Gastrocnemius medialis (tissue), 4 donors: ENCODE measurements around the gene AARS2.
A peak's percentile ranks its signal among the peaks of the same experiment; 100 is the strongest.

Experiments used
- POLR2A ChIP-seq, 2 donors: fragments of 450-650 bp; IDR thresholded peaks; one replicate each; pipeline ENCODE4 v1.6.1; 2017; ENCODE audit warnings: antibody characterized with exemption in 2 of 2, mild to moderate bottlenecking in 2 of 2, moderate library complexity in 2 of 2
- TF ChIP-seq, protein P1 (sequence below), 5 experiments: fragments of 450-650 bp in 3 of 5; fragments of 200-600 bp in 2 of 5; sonication (generic) in 2 of 5; IDR thresholded peaks in 4 of 5; conservative IDR thresholded peaks in 1 of 5; 1 replicate in 4 of 5; 2 replicates in 1 of 5; pipeline ENCODE4 v1.5.1; 2016 to 2019; ENCODE audit warnings: antibody characterized with exemption in 5 of 5, mild to moderate bottlenecking in 3 of 5, moderate library complexity in 3 of 5

DNA sequence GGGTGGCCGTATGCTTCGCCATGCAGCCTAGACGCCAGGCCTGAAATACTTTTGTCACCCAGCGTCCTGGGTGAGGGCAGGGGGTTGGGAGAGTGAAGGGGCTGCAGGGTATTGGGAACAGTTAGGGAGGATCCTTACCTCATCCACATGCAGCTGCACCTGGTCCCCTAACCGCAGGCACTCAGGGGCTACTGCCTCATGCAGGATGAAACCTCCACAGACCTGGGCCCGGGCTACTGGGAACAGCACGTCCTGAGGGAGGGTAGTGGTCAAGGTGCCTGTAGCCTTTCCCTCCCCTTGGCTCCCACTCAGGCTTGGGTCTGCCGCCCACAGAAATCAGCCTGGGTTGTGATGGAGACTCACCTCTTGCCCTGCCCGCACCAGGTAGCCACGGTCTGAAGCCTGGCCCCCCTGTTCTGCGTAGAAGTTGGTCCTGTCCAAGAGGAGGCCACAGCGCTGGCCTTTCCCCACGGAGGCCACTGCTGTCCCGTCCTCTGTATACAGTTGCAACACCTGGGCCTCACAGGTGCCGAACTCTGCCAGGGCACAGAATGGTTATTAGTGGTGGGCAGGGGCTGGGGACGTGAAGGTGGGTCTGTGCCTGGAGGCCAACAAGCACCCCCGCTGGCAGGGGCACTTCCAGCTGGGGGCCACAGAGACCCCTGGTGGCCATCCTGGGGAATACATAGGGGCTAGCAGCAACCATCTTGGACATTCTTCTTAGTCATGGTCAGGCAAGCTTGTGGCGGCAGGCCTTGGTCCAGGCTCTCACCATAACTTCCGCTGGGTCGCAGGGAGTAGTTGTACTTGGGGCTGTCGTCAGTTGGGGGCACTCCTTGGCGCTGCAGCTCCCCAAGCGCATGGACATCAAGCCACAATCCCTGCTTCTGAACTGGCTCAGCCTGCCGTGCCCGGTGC lies 8.6 kb downstream of the AARS2 start:
- TF ChIP-seq, protein P1, sequence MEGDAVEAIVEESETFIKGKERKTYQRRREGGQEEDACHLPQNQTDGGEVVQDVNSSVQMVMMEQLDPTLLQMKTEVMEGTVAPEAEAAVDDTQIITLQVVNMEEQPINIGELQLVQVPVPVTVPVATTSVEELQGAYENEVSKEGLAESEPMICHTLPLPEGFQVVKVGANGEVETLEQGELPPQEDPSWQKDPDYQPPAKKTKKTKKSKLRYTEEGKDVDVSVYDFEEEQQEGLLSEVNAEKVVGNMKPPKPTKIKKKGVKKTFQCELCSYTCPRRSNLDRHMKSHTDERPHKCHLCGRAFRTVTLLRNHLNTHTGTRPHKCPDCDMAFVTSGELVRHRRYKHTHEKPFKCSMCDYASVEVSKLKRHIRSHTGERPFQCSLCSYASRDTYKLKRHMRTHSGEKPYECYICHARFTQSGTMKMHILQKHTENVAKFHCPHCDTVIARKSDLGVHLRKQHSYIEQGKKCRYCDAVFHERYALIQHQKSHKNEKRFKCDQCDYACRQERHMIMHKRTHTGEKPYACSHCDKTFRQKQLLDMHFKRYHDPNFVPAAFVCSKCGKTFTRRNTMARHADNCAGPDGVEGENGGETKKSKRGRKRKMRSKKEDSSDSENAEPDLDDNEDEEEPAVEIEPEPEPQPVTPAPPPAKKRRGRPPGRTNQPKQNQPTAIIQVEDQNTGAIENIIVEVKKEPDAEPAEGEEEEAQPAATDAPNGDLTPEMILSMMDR (IDR thresholded peaks at IDR 0.05 in 4 of 5, conservative IDR thresholded peaks at IDR 0.05 in 1 of 5): peak; percentile 26 to 64 (median 54)
- TF ChIP-seq POLR2A (IDR thresholded peaks at IDR 0.05): no peak
